K562 (cell line): Measurements from ENCODE around the gene GABRA5. TPM values are rescaled to one million over a fixed set of nuclear protein-coding genes. Genes with fewer than 3 reads are reported as not detected.

Source experiments
- ATAC-seq: fragments of 200-7000 bp; cut with Tn5 transposase; 3 replicates; pipeline ENCODE4 v1.9.1; 2020; ENCODE audit warnings: moderate library complexity
- BruUV-seq: library from RNA; stranded (reverse); fragments of 400-500 nt; replicated peaks from 2 replicates; lab custom pipeline; 2021; lab: Mats Ljungman, UMichigan
- CTCF ChIA-PET: fragments of 300-600 bp; formaldehyde crosslinking; extraction: SDS; loops from one replicate; lab custom pipeline; 2021; ENCODE audit warnings: low intra/inter-chr PET ratio; lab: Yijun Ruan, JAX
- POLR2A ChIA-PET: fragments of 300-600, 350-650 bp; sonication (Branson Sonifier 250); formaldehyde crosslinking; extraction: SDS; loops from one replicate; lab custom pipeline; 2021; ENCODE audit warnings: antibody characterized with exemption, inconsistent platforms; lab: Yijun Ruan, JAX
- DNase-seq, 4 experiments: peaks; one replicate each; pipeline versions ENCODE4 v3.0.0 to v3.0.0-alpha.2; 2011 to 2018; ENCODE audit warnings: low spot score in 3 of 4, mixed read lengths in 3 of 4; ENCODE audit errors: extremely low read depth in 1 of 4
- FAIRE-seq: peaks from 2 replicates; lab custom pipeline; 2011; peaks lifted over from hg19 to GRCh38; lab: Jason Lieb, UNC
- H2AFZ ChIP-seq: 2 replicates; pipeline ENCODE4 v1.6.0; 2011; ENCODE audit warnings: low read depth, low read length, control low read depth, inconsistent platforms
- H3K27ac ChIP-seq: fragments of 200-600 bp; 3 replicates; pipeline ENCODE4 v1.8.0; 2011; ENCODE audit warnings: low read depth, mild to moderate bottlenecking, control low read depth, inconsistent platforms, low read length, moderate library complexity, mixed read lengths; ENCODE audit errors: extremely low read depth
- H3K27me3 ChIP-seq, 2 experiments: fragments of 300-600 bp in 1 of 2; 2 replicates in 1 of 2; 3 replicates in 1 of 2; pipeline versions ENCODE4 v1.6.0 to v1.8.0; 2011; ENCODE audit warnings: inconsistent platforms in 2 of 2, low read length in 2 of 2, mild to moderate bottlenecking in 1 of 2, mixed read lengths in 1 of 2, moderate library complexity in 1 of 2; ENCODE audit not compliant: control insufficient read depth in 2 of 2, insufficient read depth in 2 of 2
- H3K36me3 ChIP-seq: fragments of 300-600 bp; 3 replicates; pipeline ENCODE4 v1.8.0; 2011; ENCODE audit warnings: mild to moderate bottlenecking, low read length, inconsistent platforms; ENCODE audit not compliant: control insufficient read depth, insufficient read depth
- H3K4me1 ChIP-seq, 2 experiments: fragments of 200-600 bp in 1 of 2; replicated peaks in 1 of 2; 2 replicates in 1 of 2; 3 replicates in 1 of 2; pipeline versions ENCODE4 v1.5.1 to v1.8.0; 2011; ENCODE audit warnings: inconsistent platforms in 2 of 2, low read length in 2 of 2, mild to moderate bottlenecking in 1 of 2, mixed read lengths in 1 of 2, moderate library complexity in 1 of 2; ENCODE audit not compliant: control insufficient read depth in 2 of 2, insufficient read depth in 2 of 2
- H3K4me2 ChIP-seq: 2 replicates; pipeline ENCODE4 v1.6.1; 2011; ENCODE audit warnings: low read length, control low read depth, inconsistent platforms, mixed read lengths; ENCODE audit not compliant: insufficient read depth
- H3K4me3 ChIP-seq: fragments of 200-600 bp; sonication (generic), shearing (Covaris generic); 2 replicates; pipeline ENCODE4 v1.5.1; 2016; ENCODE audit warnings: control low read depth, inconsistent platforms
- H3K79me2 ChIP-seq: fragments of 200-600 bp; 3 replicates; pipeline ENCODE4 v1.8.0; 2011; ENCODE audit warnings: low read length, inconsistent platforms; ENCODE audit not compliant: control insufficient read depth, insufficient read depth
- H3K9ac ChIP-seq, 2 experiments: 2 replicates each; pipeline versions ENCODE4 v1.6.0 to v1.6.1; 2011; ENCODE audit warnings: low read depth in 2 of 2, low read length in 2 of 2, control low read depth in 1 of 2, inconsistent platforms in 1 of 2, mild to moderate bottlenecking in 1 of 2, mixed read lengths in 1 of 2; ENCODE audit not compliant: insufficient read depth in 1 of 2
- H3K9me1 ChIP-seq: one replicate; pipeline ENCODE4 v1.6.0; 2011; ENCODE audit warnings: inconsistent platforms, mild to moderate bottlenecking, low read length, moderate library complexity; ENCODE audit not compliant: control insufficient read depth, insufficient read depth
- H3K9me3 ChIP-seq: replicated peaks from 2 replicates; pipeline ENCODE4 v1.5.1; 2011; ENCODE audit warnings: low read depth, low read length, inconsistent platforms; ENCODE audit not compliant: control insufficient read depth, insufficient read depth
- H4K20me1 ChIP-seq: replicated peaks from 2 replicates; pipeline ENCODE4 v1.6.1; 2011; ENCODE audit warnings: low read length, inconsistent platforms, mixed read lengths; ENCODE audit not compliant: control insufficient read depth, insufficient read depth
- BMI1 ChIP-seq: fragments of 150-350 bp; IDR thresholded peaks from 2 replicates; pipeline ENCODE4 v1.6.1; 2014; ENCODE audit warnings: low read length
- CCNT2 ChIP-seq: IDR thresholded peaks from 2 replicates; pipeline ENCODE4 v1.6.1; 2011; ENCODE audit warnings: borderline replicate concordance, low read depth, mild to moderate bottlenecking, moderate library complexity, mixed read lengths, low read length; ENCODE audit not compliant: insufficient read length; ENCODE audit errors: extremely low read depth
- CEBPG ChIP-seq, 3 experiments: fragments of 200-800 bp in 1 of 3; sonication (Bioruptor generic) in 1 of 3; sonication (generic) in 1 of 3; formaldehyde crosslinking in 1 of 3; IDR thresholded peaks in 2 of 3; conservative IDR thresholded peaks in 1 of 3; 2 replicates each; pipeline versions ENCODE4 v1.6.1 to v1.8.0; 2016 to 2022; ENCODE audit warnings: missing compliant biosample characterization in 2 of 3, missing genetic modification characterization in 2 of 3, mild to moderate bottlenecking in 1 of 3, missing genetic modification reagents in 1 of 3
- FIP1L1 ChIP-seq: fragments of 200-400 bp; formaldehyde crosslinking; IDR thresholded peaks from 2 replicates; pipeline ENCODE4 v1.6.1; 2018; ENCODE audit warnings: mild to moderate bottlenecking, low read depth, low read length; ENCODE audit not compliant: poor library complexity, severe bottlenecking
- FOXP4 ChIP-seq: sonication (generic); formaldehyde crosslinking; IDR thresholded peaks from 2 replicates; pipeline ENCODE4 v1.8.0; 2022; ENCODE audit warnings: mild to moderate bottlenecking, missing genetic modification reagents, borderline replicate concordance
- IRF9 ChIP-seq: fragments of 450-650 bp; IDR thresholded peaks from 2 replicates; pipeline ENCODE4 v1.6.1; 2016; ENCODE audit warnings: missing biosample characterization, missing genetic modification characterization
- L3MBTL2 ChIP-seq: fragments of 450-650 bp; IDR thresholded peaks from 2 replicates; pipeline ENCODE4 v1.6.1; 2016; ENCODE audit warnings: mild to moderate bottlenecking, moderate library complexity
- MXI1 ChIP-seq: IDR thresholded peaks from 2 replicates; pipeline ENCODE4 v1.6.1; 2011; ENCODE audit warnings: low read depth, mild to moderate bottlenecking, improper control_type of control experiment, low read length
- PHF8 ChIP-seq: fragments of 200-600 bp; sonication (generic); IDR thresholded peaks from 2 replicates; pipeline ENCODE4 v1.6.1; 2012; ENCODE audit warnings: mixed run types, mild to moderate bottlenecking, inconsistent platforms, low read length, moderate library complexity, borderline replicate concordance
- TCF7L2 ChIP-seq: fragments of 150-350 bp; IDR thresholded peaks from 2 replicates; pipeline ENCODE4 v1.6.1; 2016; ENCODE audit warnings: low read depth, mild to moderate bottlenecking, low read length, moderate library complexity
- ZBTB7A ChIP-seq: IDR thresholded peaks from 2 replicates; pipeline ENCODE4 v1.6.1; 2011; ENCODE audit warnings: low read depth, mild to moderate bottlenecking, low read length, moderate library complexity, borderline replicate concordance; ENCODE audit not compliant: control insufficient read depth
- ZNF696 ChIP-seq: fragments of 250-450 bp; sonication (Bioruptor Pico); conservative IDR thresholded peaks from 2 replicates; pipeline ENCODE4 v1.4.0; 2020; ENCODE audit warnings: mild to moderate bottlenecking, moderate library complexity
- ZNF740 ChIP-seq, 3 experiments: fragments of 200-800 bp in 1 of 3; sonication (Bioruptor generic) in 1 of 3; sonication (generic) in 1 of 3; formaldehyde crosslinking in 1 of 3; IDR thresholded peaks; 2 replicates each; pipeline versions ENCODE4 v1.6.1 to v1.8.0; 2016 to 2022; ENCODE audit warnings: mild to moderate bottlenecking in 2 of 3, missing compliant biosample characterization in 2 of 3, missing genetic modification characterization in 2 of 3, missing genetic modification reagents in 1 of 3
- WGBS: fragments of 100-300 bp; shearing (Covaris generic); methylation state at CpG from one replicate; pipeline ENCODE4 v1.1.6; 2016; ENCODE audit warnings: low coverage, mixed read lengths; ENCODE audit not compliant: insufficient coverage; ENCODE audit errors: missing lambda C conversion rate; 5-methylcytosine and 5-hydroxymethylcytosine counted together
- in situ Hi-C: fragments of 300-500 bp; cut with MboI; formaldehyde crosslinking; loops from 4 replicates; pipeline ENCODE4 v1.15.0; 2018; ENCODE audit warnings: inconsistent platforms, mixed read lengths
- intact Hi-C: fragments of 100-400 bp; cut with micrococcal nuclease; formaldehyde crosslinking; loops from 2 replicates; pipeline ENCODE4 v1.14.2; 2022
- polyA plus RNA-seq, 8 experiments: library from polyadenylated mRNA; depleted of rRNA in 4 of 8; stranded (reverse) in 5 of 8; unstranded in 3 of 8; fragments of >200 nt; fragmentation: Nextera tagmentation in 2 of 8; fragmentation: Illumina TruSeq in 1 of 8; extraction: Ambion mirVana in 2 of 8; extraction: Trizol in 1 of 8; gene quantifications; 2 replicates each; pipeline versions ENCODE4 v1.2.1 to v1.2.3, GENCODE V29; 2011 to 2014; ENCODE audit warnings: inconsistent platforms in 1 of 8, missing spikeins in 1 of 8
- total RNA-seq, 7 experiments: library from RNA; depleted of rRNA in 6 of 7; stranded (reverse); fragments of >200 nt in 6 of 7; fragmentation: Illumina TruSeq in 2 of 7; extraction: Trizol in 2 of 7; gene quantifications; 2 replicates each; pipeline versions ENCODE4 v1.2.1 to v1.2.3, GENCODE V29; 2011 to 2021; ENCODE audit warnings: low replicate concordance in 1 of 7

Gene GABRA5
- total and polyA plus RNA-seq, 9 of the 15 experiments (the other 6 are each of a cell fraction or from before 2014, with no cell fraction given): not detected

GRCh38 chr15:26872206-26872605 lies 5.3 kb downstream of the GABRA5 start (continued):
- no peak for TF ChIP-seq IRF9 (tag)
- no peak for TF ChIP-seq ZNF740 (CRISPR knock-in tag; IDR thresholded peaks at IDR 0.05)
- no peak for TF ChIP-seq ZNF740 (tag; IDR thresholded peaks at IDR 0.05)

- Histone ChIP-seq H2AFZ (no peak overlapping the region), H3K4me1 (no peaks in the 10 kb centered on the region), H3K79me2 (no peaks in the 10 kb centered on the region), H3K9me3 (no peaks in the 10 kb centered on the region), H3K4me2 (no peak overlapping the region), H3K27ac (no peak overlapping the region), H3K27me3 (peaks cover 0 to 13% of the 10 kb centered on the region in 2 experiments; a peak in 2 of 5 replicates), H3K9ac (no peak overlapping the region), H3K4me3 (no peak overlapping the region), H3K36me3 (no peaks in the 10 kb centered on the region), H3K9me1 (peaks cover 4% of the 10 kb centered on the region), H4K20me1 (no peaks in the 10 kb centered on the region; the same call in 1 of the 2 replicates)
- FAIRE-seq: no peak
- intact Hi-C loops (no loop called here), in situ Hi-C loops (loop anchor here (25.0 kb wide), 1 partner anchor 1362 kb away; no protein-coding TSS in a partner anchor)
- POLR2A ChIA-PET: no interaction called here
- no TSS peak for BruUV-seq
- CTCF ChIA-PET: no interaction called here
- no peak for ATAC-seq
- WGBS: 1% methylated on average over 8 of the region's 8 CpGs
- DNase-seq: no peak
- TF ChIP-seq CCNT2 (no peak), ZNF696 (CRISPR knock-in tag) (no peak), BMI1 (no peak), PHF8 (no peak), MXI1 (no peak), TCF7L2 (no peak), CEBPG (CRISPR knock-in tag; IDR thresholded peaks at IDR 0.05) (no peak), CEBPG (tag; conservative IDR thresholded peaks at IDR 0.05 in 1 of 2, IDR thresholded peaks at IDR 0.05 in 1 of 2) (no peak), FOXP4 (CRISPR knock-in tag) (no peak), ZBTB7A (no peak), L3MBTL2 (no peak), FIP1L1 (no peak)
Measured at GRCh38 chr15:26873846-26874245, 7.0 kb downstream of the GABRA5 start.
